ENCODE results near the gene EVI5L.

The EVI5L gene

DNA sequence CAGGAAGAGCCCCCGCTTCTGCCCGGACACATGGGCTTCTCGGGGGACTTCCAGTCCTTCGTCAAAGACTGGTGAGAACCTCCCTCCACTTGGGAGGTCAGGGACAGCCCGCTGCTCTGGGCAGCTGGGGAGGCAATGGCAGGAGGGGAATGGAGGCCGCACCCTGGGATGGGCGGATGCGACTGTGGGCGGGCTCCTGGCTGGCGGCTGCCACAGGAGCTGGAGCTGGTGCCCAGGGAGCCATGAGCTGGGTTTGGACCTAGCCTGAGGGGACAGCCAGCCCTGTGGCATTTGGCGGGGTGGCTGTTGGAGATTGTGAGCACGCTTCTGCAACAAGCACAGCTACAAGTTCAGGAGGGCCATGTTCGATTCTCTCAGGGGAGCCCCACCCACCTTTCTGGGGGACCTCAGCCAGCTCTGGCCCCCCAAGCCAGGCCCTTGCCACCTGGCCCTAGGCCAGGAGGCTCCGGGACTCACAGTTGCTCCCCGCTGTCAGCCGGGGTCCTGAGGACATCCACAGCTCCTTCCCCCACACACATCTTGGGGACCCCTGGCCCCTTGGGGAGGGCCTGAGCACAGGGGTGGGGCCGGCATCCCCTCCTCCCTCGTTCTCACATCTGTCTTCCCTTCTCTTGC, 81.6 kb downstream of the EVI5L start:
- TF ChIP-seq, protein P1, sequence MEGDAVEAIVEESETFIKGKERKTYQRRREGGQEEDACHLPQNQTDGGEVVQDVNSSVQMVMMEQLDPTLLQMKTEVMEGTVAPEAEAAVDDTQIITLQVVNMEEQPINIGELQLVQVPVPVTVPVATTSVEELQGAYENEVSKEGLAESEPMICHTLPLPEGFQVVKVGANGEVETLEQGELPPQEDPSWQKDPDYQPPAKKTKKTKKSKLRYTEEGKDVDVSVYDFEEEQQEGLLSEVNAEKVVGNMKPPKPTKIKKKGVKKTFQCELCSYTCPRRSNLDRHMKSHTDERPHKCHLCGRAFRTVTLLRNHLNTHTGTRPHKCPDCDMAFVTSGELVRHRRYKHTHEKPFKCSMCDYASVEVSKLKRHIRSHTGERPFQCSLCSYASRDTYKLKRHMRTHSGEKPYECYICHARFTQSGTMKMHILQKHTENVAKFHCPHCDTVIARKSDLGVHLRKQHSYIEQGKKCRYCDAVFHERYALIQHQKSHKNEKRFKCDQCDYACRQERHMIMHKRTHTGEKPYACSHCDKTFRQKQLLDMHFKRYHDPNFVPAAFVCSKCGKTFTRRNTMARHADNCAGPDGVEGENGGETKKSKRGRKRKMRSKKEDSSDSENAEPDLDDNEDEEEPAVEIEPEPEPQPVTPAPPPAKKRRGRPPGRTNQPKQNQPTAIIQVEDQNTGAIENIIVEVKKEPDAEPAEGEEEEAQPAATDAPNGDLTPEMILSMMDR (conservative IDR thresholded peaks at IDR 0.05; ENCODE audit: low read length), result no peak
- H3K4me3 ChIP-seq (ENCODE audit: low read length), result no peak overlapping the region
- no peak for DNase-seq (ENCODE audit: low read depth)

DNA sequence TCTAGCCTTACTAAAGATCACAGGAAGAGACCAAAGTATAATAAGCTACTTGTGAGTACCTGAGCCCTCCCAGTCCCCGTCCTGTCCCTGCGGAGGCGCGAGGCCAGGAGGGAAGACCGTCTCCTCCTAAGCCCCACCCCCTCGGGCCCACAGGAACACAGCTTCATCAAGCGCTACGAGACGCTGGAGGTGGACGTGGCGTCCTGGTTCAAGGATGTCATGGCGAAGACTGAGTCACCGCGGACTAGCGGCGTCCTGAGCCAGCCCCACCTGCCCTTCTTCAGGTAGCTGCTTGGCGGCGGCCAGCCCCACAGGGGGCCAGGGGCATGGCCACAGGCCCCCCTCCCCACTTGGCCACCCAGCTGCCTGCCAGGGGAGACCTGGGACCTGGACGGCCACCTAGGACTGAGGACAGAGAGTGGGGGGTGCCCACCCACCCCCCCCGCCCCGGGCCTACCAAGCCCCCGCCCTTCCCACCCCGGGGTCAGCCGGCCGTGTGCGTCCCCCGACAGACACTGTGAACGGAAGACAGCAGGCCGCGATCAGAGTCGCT, 82.2 kb downstream of the EVI5L start:
- TF ChIP-seq, protein P1 (conservative IDR thresholded peaks at IDR 0.05; ENCODE audit: low read length), result no peak
- H3K4me3 ChIP-seq (ENCODE audit: low read length), result no peak overlapping the region
- DNase-seq (ENCODE audit: low read depth), result no peak

DNA sequence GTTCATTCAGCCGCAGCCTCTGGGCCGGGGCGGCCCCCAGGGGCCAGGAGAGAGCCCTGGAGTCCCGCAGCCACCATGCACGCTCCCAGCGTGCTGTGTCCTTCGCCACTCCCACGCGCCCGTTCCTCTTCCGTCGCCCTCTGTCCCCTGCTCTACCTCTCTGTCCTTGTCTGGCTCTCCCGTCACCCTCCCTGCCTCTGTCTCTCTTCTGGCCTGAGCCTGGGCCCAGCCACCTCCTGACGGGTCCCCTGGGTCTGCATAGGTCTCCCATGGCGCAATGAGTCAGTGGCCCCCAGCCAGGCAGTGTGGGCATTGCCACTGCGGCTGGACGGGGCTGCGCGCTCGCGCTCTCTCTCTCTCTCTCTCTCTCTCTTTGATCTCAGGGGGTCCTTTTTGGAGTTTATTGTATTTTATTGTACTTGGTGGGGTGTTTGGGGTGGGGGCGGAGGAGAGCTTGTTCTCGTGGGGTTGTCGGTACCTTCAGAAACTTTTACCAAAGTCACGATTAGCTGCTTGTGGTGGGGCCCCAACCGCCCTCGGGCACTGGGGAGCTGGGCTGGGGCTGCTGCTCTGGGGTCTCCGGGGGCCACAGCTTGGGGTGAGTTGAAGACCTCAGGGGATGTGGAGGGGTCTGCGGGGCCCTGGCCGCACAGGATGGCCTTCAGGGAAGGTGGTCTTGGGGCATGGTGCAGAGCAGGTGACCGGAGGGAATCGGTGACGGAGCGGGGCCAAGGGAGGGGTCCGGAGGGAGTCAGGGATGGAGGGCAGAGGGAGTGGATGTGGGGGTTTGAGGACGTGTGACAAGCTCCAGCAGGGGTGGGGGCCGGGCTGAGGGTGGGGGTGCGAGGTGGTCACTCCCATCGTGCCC, 82.9 kb downstream of the EVI5L start:
- H3K4me3 ChIP-seq (ENCODE audit: low read length), result no peak overlapping the region
- no peak for DNase-seq (ENCODE audit: low read depth)
- TF ChIP-seq, protein P1 (conservative IDR thresholded peaks at IDR 0.05; ENCODE audit: low read length), result no peak

DNA sequence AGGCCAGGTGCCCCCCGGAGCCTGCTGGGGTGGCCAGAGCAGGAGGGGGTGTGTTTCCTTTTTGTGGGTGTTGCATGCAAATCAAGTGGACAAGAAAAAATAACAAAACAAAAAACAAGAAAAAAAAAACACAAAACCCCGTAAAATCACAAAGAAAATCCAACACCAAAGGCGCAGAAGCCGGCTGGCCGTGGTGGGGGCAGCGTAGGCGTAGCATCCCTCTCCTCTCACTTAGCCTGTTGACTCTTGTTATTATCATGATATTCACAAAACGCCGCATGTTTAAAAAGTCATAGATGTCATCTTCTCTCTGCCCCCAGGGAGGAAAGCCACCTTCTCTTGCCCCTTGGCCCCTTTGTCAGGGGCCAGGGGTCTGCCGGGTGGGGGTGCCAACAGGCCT, 83.6 kb downstream of the EVI5L start:
- DNase-seq (ENCODE audit: low read depth), result no peak

DNA sequence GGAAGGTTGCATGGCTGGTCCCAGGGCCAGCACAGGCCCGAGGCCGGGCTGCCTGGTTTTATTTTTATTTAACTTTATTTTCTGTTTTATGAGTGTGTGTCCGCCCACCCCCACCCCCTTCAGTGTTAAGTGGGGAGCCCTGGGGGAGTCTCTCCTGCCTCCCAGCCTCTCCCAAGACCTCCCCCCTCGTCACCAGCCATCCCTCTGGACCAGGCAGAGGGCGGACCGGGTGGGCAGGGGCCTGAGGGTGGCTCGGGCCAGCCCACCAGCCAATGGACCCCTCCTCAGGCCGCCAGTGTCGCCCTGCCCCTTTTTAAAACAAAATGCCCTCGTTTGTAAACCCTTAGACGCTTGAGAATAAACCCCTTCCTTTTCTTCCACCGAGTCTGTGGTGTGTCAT, 84.1 kb downstream of the EVI5L start:
- TF ChIP-seq, protein P1 (conservative IDR thresholded peaks at IDR 0.05; ENCODE audit: low read length), result no peak
- DNase-seq (ENCODE audit: low read depth), result no peak
- no peak overlapping the region for H3K4me3 ChIP-seq (ENCODE audit: low read length)

More for the DNA sequence above, 83.6 kb downstream of the EVI5L start:
- TF ChIP-seq, protein P1 (conservative IDR thresholded peaks at IDR 0.05; ENCODE audit: low read length), result no peak
- H3K4me3 ChIP-seq (ENCODE audit: low read length), result no peak overlapping the region
